ENCODE measurements around the gene FAM20C. TPM values are rescaled to one million over a fixed set of nuclear protein-coding genes. Genes with fewer than 3 reads are reported as not detected.
"Not testable (repeated sequence)": the region's sequence is repeated elsewhere in the genome, so short reads cannot be mapped to it uniquely, and the experiment has no call there.

Gene FAM20C
- total RNA-seq, 1 donor from 2014 or later, result 11.8 TPM

DNA sequence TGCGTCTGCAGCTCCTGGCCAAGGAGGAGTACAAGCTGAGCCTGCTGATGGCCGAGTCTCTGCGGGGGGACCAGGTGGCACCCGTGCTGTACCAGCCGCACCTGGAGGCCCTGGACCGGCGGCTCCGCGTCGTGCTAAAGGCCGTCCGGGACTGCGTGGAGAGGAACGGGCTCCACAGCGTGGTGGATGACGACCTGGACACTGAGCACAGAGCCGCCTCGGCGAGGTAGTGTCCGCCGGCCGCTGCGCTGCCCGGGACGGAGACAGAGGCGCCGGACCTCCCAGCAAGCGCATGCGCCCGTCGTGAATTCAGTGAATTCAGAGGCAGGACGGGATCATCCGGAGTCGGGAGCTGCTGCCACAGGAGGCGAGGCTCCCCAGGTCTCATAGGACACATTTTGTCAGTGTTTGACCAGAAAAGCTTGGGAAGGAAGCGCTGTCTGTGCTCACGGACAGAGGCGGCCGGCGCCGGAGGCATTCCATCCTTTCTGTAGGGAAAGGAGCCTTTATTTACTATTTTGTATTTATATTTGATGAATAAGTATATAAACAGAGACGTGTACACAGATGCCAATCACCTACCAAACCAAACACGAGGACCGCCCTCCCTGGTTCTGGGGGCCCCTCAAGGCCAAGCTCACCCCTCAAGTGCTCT, 67.5 kb downstream of the FAM20C start:
- no peak for DNase-seq

DNA sequence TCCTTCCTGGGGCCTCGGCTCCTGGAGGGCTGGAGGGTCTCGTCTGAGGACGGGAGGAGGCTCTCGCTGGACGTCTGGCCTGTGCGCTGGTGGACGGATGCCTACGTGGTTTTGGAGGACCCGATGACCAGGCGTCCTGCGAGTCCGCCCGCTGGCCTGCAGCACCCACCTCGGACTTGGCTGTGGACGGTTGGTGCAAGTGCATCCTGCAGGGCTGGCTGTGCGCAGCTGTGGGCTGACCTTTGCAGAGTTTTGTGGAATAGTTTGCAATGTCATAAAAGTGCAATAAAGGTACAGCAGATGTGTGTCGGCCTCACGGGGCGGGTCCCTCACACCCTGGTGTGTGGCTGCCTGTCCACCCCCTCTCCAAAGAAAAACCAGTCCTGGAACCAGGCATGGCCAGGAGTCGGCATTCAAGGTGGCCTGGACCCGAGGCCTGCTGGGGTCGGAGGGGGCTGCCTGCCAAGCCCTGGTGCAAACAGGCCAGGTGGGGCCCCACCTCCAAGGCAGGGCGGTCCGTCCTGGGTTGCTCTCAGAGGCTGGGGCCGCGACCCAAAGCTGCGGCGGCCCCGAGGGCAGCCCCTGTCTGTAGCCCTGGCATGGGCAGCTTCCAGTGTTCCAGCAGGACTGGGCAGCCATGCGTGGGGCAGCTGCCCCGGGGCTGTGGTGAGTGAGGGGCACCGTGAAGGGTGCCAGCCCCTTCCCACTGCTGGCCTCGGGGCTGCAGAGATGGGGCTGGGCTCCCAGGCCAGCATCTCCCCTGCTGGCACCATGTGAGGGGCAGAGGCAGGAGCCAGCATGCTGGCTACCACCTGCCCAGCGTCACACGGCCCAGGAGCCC, 68.3 kb downstream of the FAM20C start:
- no peak for DNase-seq

DNA sequence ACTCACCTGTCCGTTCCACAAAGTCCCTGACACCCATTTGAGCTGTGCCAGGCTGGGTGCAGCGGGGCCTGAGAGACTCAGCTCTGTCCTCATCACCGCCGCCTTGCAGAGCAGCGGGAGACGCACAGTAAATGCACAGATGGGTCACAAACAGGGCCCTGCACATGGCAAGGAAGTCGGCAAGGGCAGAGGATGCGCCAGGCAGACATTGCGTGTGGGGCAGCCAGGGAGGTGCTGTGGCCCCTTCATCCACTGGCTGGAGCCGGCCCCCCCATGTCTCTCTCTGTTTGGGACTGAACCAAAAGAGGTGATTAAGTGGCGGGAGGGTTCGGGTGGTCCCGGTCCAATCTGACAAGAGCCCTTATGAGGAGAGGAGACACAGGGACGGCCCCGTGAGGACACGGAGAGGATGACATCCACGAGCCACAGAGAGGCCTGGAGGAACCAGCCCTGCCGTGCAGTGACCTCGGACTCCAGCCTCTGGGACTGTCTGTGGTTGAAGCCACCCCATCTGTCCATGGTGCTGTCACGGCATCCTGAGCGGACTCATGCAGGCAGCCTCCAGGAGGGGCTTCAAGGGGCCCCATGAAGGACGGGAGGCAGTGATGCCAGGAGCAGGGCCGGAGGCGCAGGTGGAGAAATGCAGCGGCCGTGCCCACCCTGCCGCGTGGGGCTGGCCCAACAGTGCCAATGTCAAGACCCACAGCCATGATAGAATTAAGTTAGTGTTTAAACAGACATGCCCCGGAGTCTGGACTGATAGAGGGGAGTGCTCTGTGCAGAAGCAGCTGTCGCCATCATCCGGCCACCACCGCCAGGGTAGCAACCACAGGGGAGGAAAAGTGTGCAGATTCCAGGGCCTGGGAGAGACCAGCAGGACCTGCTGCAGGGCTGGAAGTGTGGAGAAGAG, 69.2 kb downstream of the FAM20C start:
- DNase-seq, result no peak

DNA sequence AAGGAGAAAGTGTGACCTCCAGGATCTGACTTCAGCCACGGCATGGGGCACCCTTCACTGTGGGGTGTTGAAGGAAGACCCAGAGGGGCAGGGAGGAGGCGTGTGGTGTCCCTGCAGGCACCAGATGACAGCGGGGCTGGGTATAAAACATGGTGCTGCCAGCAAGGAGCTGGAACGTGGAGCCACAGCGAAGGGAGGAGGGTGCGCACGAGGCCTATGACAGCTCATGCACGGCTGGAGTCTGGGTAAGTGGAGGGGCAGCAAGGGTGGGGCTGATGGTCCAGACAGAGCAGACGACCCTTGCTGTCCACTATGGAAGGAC, 69.8 kb downstream of the FAM20C start:
- DNase-seq, result no peak

DNA sequence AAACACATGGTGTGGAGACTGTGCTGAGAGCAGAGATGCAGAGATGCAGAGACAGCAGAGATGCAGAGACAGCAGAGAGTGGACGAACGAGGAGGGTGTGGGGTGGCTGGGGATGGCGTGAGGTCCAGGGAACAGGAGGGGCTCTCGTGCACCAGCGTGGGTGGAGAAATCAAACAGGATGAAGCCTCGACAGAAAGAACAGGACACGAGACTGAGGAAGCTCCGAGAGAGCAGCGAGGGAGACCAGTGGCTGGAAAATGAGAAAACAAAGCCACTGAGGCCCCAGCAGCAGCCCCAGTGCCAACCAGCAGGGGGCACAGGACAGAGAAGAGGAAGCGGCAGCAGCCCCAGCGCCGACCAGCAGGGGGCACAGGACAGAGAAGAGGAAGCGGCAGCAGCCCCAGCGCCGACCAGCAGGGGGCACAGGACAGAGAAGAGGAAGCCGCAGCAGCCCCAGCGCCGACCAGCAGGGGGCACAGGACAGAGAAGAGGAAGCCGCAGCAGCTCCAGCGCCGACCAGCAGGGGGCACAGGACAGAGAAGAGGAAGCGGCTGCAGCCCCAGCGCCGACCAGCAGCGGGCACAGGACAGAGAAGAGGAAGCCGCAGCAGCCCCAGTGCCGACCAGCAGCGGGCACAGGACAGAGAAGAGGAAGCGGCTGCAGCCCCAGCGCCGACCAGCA, 70.4 kb downstream of the FAM20C start:
- not testable (repeated sequence) for DNase-seq

DNA sequence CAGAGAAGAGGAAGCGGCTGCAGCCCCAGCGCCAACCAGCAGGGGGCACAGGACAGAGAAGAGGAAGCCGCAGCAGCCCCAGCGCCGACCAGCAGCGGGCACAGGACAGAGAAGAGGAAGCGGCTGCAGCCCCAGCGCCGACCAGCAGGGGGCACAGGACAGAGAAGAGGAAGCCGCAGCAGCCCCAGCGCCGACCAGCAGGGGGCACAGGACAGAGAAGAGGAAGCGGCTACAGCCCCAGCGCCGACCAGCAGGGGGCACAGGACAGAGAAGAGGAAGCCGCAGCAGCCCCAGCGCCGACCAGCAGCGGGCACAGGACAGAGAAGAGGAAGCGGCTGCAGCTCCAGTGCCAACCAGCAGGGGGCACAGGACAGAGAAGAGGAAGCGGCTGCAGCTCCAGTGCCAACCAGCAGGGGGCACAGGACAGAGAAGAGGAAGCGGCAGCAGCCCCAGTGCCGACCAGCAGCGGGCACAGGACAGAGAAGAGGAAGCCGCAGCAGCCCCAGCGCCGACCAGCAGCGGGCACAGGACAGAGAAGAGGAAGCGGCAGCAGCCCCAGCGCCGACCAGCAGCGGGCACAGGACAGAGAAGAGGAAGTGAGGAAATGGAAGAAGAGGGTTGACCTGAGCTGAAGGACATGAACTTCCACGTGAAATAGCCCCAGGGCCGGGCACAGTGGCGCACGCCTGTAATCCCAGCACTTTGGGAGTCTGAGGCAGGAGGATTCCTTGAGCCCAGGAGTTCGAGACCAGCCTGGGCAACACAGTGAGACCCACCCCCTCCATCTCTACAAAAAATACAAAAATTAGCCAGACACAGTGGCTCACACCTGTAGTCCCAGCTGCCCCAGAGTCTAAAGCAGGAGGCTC, 71.3 kb downstream of the FAM20C start:
- not testable (repeated sequence) for DNase-seq

DNA sequence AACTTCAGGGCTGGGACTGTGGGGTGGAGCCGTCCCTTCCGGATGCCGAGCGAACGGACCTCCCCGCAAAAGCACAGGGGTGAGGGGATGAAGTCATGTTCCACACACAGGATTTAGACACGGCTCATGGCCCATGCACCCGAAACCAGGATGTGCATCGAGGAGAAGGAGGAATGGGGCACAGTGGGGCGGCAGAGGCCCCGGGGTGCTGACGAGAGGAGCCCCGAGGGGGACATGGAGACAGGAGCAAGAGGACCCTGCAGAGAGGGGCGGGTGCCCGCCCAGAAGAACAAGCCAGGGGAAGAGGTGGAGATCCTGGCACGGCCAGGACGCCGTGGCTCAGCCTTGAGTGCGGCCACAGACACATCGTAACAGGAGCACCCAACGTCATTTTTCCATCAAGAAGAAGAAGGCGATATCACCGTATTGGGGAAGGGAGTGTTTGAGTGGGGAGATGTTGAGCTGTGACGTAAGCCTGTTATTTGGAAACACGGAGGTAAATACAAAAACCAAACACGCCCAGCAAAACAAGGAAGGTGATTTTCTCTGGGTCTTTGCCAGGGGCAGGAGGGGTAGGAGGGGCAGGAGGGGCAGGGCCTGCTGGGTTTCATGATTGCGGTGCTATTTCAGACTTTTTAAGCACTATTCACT, 72.3 kb downstream of the FAM20C start:
- DNase-seq, result no peak

DNA sequence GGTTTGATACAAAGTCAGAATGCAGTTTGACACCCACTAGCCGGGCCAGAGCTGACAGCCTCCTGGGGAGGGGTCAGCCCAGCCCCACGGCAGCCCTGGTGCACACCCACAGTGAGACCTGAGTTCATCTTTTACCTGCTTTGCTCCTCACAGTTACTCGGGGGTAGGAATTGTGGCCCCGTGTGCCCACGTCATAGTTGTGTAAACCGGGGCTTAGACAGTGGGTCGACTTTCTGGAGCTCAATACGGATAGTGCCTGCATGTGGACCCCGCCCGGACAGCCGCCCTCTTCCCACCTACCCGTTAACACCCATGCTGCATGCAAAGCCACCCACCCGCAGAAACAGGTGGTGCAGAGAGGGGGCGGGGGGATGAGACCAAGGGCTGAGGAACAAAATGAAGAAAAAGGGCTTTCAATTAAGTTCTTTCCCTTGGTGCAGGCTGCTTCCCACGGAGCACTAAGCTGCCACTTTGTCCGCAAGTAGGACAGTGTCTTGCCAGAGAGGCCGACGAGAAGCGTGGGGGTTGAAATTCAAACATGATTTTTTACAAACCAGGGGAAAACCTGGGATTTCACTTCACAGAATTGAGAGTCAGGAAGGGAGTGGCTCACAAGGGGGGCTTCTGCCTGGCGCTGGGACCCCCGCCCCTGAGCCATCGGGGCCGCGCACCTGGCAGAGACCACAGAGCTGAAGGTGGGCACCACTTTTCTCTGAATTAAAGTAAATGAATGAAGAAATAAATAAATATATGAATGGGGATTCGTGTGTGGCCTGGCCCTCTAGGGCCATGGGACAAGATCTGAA, 73.0 kb downstream of the FAM20C start:
- DNase-seq, result no peak

DNA sequence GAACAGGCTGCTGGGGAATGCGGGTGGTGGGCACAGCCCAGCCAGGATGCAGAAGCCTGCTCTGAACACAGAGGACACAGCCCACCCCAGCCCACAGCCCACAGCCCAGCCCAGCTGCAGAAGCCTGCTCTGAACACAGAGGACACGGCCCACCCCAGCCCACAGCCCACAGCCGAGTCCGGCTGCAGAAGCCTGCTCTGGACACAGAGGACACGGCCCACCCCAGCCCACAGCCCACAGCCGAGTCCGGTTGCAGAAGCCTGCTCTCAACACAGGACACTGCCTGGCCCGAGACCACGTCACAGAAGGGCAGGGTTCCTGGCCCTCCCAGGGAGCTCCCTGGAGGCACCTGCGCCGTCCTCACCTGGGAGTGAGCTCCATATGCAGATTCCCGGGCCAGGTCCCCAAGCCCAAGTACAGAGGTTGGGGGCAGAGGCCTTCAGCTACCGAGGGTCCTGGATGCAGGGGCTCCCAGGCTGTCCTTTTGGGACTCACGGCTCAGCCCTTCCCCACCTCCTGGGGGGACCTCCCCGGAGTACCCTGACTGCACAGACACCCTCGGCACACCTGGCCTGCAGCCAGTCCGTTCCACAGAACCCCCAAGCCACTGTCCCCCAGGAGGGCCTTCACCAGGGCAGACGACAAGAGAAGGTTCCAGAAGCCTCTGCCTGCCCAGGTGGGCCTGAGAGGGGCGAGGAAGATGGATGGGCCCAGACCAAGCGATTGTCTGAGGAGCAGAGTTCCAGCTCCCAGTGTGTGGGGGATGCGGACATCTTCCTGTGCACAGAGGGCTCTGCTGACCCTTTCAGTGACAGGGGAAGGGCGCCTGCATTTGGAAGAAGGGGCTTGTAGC, 73.9 kb downstream of the FAM20C start:
- DNase-seq, result no peak

DNA sequence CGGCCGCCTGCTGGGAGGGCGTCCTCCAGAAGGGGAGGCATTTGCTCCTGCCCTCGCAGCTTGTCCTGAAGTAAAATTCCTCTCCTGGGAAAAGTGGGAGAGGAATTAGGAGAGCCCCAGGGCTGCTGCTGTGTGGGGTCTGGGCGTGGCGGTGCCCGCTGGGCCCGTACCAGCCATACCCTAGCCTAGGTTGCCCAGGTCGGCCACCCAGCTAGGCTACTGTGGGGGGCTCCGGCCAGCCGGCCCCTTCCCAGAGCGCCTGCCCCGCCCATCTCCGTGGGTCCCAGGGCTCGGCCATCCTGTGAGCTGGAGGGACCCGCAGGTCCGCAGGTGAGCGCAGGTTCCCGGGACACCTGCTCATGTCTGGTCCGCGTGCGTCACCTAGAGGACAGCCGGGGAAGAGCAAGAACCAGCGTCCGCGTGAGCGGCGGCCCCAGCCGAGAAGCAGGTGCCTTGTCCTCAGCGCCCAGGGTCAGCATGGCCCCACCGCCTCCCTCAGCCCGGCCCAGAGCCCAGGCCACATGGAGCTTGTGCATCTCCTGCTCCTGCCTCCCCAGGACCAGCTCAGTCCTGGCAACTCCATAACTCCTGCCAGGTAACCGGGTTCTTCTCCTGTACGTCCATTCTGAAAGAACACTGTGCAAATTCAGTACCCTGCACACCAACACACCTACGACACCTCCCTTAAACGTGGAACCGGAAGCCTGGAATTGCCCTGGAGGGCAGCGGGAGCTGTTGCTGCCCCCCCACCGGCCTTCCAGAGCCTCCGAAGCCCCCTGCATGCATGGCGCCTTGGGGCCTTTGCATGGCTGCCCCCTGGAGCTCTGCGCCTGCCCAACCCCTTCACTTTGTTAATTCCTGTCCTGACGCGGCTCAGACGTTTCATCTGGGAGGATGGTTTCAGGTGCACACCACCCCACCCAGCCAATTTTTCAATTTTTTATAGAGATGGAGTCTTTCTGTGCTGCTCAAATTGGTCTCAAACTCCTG, 74.8 kb downstream of the FAM20C start:
- no peak for DNase-seq

DNA sequence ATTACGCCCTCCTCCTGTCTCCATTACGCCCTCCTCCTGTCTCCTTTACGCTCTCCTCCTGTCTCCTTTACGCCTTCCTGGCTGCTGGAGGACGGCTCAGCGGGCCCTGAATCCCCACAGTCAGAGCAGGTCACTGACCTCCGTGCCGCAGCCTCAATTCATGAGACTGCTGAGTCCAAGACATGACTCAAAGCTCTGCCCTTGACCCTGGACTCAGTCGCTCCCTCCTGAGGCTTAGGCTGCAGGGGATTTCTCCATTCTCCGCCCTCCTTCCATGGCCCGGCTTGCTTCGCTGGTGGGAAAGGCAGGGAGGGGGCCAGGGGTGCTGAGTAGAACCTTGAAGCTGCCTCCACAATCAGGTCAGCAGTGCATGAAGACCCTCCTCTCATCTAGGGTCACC, 76.6 kb downstream of the FAM20C start:
- no peak for DNase-seq

DNA sequence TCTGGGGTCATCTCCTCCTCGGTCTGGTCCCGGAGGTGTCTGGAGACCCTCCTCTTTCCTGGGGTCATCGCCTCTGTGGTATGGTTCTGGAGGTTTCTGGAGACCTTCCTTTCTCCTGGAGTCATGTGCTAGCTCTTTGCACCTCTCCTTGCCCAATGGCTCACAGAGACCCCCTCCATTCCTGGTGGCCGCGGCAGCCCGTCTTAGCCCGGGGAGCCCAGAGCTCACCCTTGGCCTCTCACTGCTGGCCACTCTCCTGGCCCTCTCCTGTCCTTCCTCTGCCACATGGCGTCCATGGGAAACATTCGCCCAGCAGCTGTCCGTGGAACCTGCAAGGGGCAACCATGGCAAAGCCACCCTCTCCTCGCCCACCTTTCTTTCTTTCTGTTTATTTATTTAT, 77.3 kb downstream of the FAM20C start:
- no peak for DNase-seq

DNA sequence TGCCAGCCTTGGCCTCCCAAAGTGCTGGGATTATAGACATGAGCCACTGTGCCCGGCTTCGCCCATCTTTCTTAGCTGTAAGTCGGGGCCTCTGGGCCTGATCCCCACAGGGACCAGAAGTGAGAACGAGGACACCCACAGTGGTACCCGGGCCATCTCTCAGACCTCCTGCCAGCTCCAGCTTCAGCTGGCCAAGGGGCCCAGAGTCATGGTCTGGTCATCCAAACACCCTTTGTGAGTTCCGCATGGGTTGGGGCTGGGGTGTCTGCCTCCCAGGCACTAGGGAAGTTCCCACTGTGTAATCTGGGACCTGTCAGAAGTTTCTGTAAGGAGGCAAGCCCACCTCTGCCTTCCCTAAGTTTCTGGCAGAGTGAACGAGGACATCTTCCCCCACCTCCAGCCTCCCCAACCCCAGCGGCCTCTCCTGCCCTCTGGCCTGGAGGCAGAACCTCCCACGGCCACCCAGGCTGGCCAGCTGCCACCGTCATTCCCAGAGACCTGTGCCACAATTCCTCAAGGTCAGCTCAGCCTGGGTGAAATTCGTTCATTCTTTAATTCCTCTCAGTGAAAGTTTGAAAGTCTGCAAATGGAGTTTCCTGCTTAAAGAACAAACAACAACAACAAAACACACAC, 78.1 kb downstream of the FAM20C start:
- DNase-seq, result no peak

DNA sequence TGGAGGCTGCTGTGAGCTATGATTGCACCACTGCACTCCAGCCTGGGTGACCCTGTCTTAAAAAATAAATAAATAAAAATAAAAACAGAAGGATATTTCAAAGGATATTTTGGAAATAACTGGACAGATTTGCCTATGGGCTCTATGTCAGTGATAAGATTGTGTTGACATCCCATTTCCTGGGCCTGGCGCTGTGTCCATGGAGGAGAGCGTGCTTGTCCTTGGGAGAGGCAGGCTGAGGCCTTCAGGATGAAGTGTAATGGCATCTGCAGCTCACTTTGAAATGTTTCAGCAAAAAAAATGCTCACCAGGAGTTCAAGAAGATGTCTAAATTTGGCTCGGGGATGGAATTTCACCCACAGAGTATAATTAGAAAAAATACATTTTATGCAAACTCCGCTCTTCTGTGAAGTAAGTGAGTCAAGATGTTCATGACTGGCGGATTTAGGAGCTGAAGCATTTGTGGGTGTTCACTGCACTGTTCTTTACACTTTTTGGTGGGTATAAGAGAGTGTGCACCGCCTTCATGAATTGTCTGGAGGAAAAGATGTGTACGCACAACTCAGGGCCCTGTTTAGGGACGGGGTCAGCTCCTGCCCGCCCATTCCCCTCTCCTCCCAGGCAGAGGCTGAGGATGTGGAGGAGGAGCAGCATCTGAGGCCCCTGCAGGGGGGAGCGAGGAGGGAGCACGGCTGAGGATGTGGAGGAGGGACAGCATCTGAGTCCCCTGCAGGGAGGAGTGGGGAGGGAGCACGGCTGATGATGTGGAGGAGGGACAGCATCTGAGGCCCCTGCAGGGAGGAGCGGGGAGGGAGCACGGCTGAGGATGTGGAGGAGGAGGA, 79.1 kb downstream of the FAM20C start:
- peak; percentile 69 for DNase-seq

DNA sequence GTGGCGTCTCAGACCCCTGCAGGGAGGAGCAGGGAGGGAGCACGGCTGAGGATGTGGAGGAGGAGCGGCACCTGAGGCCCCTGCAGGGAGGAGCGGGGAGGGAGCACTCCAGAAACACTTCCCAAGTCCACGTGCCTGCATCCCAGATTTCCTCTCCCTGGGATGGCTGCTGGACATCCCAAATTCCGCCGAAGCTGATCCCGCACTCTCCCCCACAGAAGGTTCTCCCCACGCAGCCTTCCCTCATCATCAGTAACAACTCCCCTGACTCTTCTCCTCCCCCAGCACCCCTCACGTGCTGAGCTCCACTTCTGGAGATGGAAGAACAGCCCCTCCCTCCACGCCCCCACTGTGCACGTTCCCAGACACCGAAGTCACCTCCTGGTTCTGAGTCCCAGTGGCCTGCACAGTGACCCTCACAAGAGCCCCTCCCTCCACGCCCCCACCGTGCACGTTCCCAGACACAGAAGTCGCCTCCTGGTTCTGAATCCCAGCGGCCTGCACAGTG, 79.8 kb downstream of the FAM20C start:
- DNase-seq, result no peak

DNA sequence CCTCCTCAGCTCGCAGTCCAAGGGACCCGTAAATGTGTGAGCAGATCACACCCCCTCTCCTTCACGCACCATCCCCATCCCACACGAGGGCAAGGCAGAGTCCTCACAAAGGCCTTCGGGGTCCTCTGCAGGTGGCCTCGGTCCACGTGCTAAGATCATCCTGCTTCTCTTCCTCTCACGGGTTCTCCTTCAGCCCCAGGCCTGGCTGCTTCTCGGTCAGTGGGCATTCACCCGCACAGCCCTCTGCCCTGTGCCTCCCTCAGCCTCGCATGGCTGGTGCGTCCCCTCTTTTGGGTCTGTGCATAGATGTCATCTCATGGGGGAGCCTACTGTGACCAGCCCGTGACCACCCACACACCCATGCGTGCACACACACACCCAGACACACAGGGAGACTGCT, 80.3 kb downstream of the FAM20C start:
- no peak for DNase-seq
